T-helper 2 cell treated with Interferon-gamma antibody and Interleukin-4, amounts not matched to agents 5 μg/mL and 100 μg/mL, for 36 hours (primary cell): Measurements from ENCODE around the gene AFAP1L2.

Source experiments
- DNase-seq: peaks from one replicate; pipeline ENCODE4 v3.0.0; 2021; ENCODE audit warnings: low spot score
- H3K27ac Mint-ChIP-seq: one replicate; pipeline ENCODE4 v1.8.0; 2021; ENCODE audit warnings: mild to moderate bottlenecking, mixed read lengths
- H3K27me3 Mint-ChIP-seq: one replicate; pipeline ENCODE4 v1.8.0; 2021; ENCODE audit warnings: low read depth, mixed read lengths
- H3K36me3 Mint-ChIP-seq: one replicate; pipeline ENCODE4 v1.8.0; 2021; ENCODE audit warnings: low read depth, mixed read lengths
- H3K4me1 Mint-ChIP-seq: one replicate; pipeline ENCODE4 v1.8.0; 2021; ENCODE audit warnings: low read depth, mixed read lengths
- H3K4me3 Mint-ChIP-seq: one replicate; pipeline ENCODE4 v1.8.0; 2022; ENCODE audit warnings: mild to moderate bottlenecking, moderate library complexity, mixed read lengths
- H3K9me3 Mint-ChIP-seq: one replicate; pipeline ENCODE4 v1.8.0; 2021; ENCODE audit warnings: mixed read lengths

Gene AFAP1L2

GRCh38 chr10:114429581-114430335 is 25.5 kb upstream of the AFAP1L2 start:
- no peak for DNase-seq
- H3K27ac Mint-ChIP-seq = no peak overlapping the region
- H3K4me3 Mint-ChIP-seq = no peak overlapping the region
- no peaks in the 10 kb centered on the region for H3K4me1 Mint-ChIP-seq
- H3K27me3 Mint-ChIP-seq = no peaks in the 10 kb centered on the region
- H3K9me3 Mint-ChIP-seq = no peaks in the 10 kb centered on the region
- peaks cover 10% of the 10 kb centered on the region for H3K36me3 Mint-ChIP-seq

DNA sequence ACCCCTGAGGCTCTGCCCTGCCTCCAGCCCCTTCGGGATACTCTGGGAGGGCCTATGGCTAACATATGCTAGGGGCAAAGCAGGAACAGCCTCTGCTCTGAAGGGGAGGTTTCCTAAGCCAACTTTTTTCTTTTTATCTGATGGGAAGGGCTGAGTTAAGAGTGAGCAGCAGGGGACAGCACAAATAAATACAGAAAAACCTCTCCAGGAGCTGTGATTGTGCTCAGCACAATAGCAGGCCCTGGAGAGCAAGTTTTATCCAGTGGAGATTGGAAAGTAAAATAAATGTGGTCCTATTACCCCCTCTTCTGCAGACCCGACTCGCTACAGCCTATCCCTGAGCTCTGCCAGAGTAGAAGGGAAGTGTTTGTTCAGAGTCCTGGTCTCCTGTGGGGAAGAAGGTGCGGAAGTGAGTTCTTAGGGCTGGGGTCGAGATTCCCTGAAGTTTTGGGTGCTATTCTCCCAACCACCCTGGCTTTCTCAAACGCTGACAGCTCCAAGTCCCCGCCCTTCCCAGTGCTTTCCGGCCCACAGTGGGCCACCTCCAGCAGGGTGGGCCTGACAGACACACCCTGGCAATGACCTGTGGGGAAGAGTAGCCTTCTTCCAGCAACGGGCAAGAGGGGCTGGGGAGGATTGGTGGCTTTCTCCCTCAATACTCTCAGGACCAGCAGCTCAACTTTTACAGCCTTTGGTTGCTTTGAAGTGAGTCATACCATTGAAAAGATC is 23.0 kb upstream of the AFAP1L2 start:
- no peak for DNase-seq
- Mint-ChIP-seq H3K36me3 (peaks cover 7% of the 10 kb centered on the region), H3K27me3 (peaks cover 2% of the 10 kb centered on the region), H3K4me3 (no peak overlapping the region), H3K9me3 (no peaks in the 10 kb centered on the region), H3K27ac (no peak overlapping the region), H3K4me1 (no peaks in the 10 kb centered on the region)

DNA sequence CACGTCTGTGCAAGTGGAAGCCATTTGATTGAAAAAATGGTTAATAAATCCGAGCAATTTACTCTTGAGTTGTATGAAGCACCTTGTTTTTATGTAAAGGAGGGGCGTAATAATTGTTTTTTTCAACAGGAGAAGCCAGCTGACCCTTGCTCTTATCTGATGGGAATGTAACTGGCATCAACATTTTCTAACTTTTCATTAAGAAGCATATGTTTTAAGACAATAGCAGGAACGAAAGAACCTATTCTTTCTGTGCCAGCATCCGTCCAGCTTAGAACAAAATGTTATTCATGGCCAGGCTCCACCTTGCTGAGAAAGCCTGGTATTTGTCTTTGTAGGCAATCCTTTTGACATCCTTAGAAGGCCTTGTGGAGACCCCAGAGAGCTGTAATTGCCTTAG is 22.2 kb upstream of the AFAP1L2 start:
- H3K4me1 Mint-ChIP-seq = no peaks in the 10 kb centered on the region
- peaks cover 5% of the 10 kb centered on the region for H3K27me3 Mint-ChIP-seq
- no peak for DNase-seq
- peaks cover 4% of the 10 kb centered on the region for H3K36me3 Mint-ChIP-seq
- no peaks in the 10 kb centered on the region for H3K9me3 Mint-ChIP-seq
- no peak overlapping the region for H3K4me3 Mint-ChIP-seq
- no peak overlapping the region for H3K27ac Mint-ChIP-seq

DNA sequence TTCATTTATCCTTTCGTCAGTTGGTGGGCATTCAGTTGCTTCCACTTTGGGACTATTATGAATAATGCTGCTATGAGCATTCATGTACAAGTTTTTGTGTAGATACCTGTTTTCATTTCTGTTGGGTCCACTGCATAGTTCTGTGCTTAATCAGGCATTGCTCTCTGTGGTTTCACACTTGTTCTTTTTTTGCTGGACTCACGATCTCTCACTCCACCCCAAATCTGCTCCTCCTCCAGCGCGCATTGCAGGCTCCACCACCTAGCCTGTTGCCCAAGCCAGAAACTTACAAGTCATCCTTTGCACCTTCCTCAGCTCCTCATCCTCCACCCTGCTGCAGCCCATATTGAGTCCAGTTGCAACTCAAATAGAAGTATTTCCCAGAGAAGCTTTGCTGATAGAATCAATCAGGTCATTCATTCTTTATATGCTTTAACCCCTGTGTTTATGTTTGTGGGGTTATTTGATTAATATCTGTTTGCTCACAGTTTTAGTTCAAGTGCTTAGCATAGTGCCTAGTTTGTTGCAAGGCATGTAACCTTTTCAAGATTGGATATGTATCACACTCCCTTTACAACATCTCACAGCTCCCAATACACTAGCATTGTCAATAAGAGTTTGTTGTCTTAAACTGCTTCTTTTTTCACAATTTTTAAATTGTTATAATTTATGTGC is 16.6 kb upstream of the AFAP1L2 start:
- Mint-ChIP-seq H3K27ac (no peak overlapping the region), H3K36me3 (no peaks in the 10 kb centered on the region), H3K4me1 (no peaks in the 10 kb centered on the region), H3K4me3 (no peak overlapping the region), H3K27me3 (peaks cover 31% of the 10 kb centered on the region), H3K9me3 (no peaks in the 10 kb centered on the region)
- no peak for DNase-seq

DNA sequence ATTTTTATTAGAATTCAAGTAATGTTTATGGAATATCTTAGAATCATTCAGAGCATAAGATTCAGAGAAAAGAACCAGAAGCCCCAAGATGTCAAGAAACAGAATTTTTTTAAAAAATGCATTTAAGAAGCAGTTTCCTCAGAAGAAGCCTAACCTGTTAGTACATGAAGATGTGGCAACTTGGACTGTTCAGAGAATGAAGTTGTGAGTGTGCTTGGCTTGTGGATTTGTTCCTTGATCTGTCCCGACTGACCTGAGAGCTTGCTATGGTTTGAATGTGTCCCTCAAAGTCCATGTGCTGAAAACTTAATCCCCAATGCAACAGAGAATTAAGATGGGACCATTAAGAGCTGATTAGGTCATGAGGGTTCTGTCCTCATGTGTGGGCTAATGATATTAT is 13.8 kb upstream of the AFAP1L2 start:
- no peaks in the 10 kb centered on the region for H3K36me3 Mint-ChIP-seq
- H3K27me3 Mint-ChIP-seq = peaks cover 37% of the 10 kb centered on the region
- H3K4me3 Mint-ChIP-seq = no peak overlapping the region
- no peak overlapping the region for H3K27ac Mint-ChIP-seq
- no peaks in the 10 kb centered on the region for H3K4me1 Mint-ChIP-seq
- H3K9me3 Mint-ChIP-seq = no peaks in the 10 kb centered on the region
- DNase-seq = no peak

DNA sequence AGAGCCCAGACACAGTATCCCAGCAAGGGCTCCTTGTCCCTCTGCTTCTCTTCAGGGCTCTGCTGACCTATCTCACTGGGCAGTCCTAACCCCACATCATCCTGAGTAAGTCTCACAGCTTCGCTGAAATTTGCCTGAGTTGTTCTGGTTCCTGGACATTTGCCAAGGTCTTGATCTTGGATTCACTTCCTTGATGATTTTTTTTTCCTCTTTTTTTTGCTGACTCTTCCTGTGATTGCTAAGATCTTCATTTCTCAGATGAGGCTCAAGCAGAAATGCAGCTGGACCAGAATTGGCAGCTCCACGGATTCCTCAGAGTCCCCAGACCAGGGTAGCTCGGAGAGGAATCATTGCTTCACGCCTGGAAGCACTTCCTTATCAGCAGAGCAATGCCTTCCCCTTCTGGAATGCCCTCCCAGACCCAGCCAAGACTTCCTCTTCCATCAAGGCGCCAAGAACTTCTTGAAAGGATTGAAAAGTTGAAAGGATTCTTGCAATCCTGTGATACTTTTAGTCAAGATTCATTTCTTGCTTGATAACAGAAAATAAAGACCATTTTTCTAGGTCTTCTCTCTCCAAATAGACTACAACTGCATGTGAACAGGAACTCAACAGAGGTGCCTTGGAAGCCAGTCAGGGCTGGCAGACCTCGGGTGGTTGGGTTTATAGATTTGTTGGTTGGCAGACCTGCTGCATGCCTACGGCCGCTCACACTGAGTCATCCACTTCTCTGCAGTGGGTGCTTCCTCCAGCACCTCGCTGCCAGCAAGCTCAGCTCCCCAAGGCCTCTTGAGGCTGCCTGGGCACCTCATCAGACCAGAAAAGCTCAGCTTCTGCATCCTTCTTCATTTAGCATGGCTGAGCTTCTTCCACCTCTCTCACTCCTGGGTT is 8.8 kb upstream of the AFAP1L2 start:
- Mint-ChIP-seq H3K27ac (no peak overlapping the region), H3K9me3 (no peaks in the 10 kb centered on the region), H3K27me3 (peaks cover 18% of the 10 kb centered on the region), H3K4me3 (no peak overlapping the region), H3K36me3 (no peaks in the 10 kb centered on the region), H3K4me1 (no peaks in the 10 kb centered on the region)
- DNase-seq = no peak

DNA sequence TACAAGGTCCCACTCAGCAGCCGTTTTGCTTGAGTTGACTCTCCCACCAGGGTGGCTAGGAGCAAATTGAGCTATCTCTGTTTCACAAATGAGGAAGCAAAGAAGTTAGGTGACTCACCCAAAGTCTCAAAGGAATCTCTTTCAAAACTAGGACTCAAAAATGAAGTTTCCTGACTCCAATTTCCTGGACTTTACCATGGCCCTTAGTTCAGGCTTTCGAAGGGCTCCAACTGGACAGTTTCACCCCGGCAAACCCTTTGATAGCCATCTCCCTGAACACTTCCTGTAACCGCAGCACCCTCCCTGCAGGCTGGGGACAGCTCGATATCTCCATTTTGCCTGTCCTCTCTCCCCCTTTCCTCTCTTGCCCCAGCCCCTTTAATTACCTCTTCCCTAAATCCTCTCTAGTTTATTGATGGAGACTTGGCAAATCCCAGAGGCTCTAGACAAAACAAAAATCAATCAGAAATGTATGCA is 4.7 kb upstream of the AFAP1L2 start:
- H3K36me3 Mint-ChIP-seq = no peaks in the 10 kb centered on the region
- H3K4me3 Mint-ChIP-seq = no peak overlapping the region
- H3K9me3 Mint-ChIP-seq = no peaks in the 10 kb centered on the region
- peaks cover 36% of the 10 kb centered on the region for H3K27me3 Mint-ChIP-seq
- no peak for DNase-seq
- H3K4me1 Mint-ChIP-seq = peaks cover 1% of the 10 kb centered on the region
- no peak overlapping the region for H3K27ac Mint-ChIP-seq

- H3K4me3 Mint-ChIP-seq = no peak overlapping the region
- H3K36me3 Mint-ChIP-seq = no peaks in the 10 kb centered on the region
- H3K9me3 Mint-ChIP-seq = no peaks in the 10 kb centered on the region
- H3K27me3 Mint-ChIP-seq = peaks cover 38% of the 10 kb centered on the region
- peaks cover 1% of the 10 kb centered on the region for H3K4me1 Mint-ChIP-seq
- no peak overlapping the region for H3K27ac Mint-ChIP-seq
- no peak for DNase-seq
Observed at GRCh38 chr10:114408112-114408967, 4.0 kb upstream of the AFAP1L2 start.

- no peaks in the 10 kb centered on the region for H3K9me3 Mint-ChIP-seq
- no peak overlapping the region for H3K4me3 Mint-ChIP-seq
- H3K27ac Mint-ChIP-seq = no peak overlapping the region
- H3K27me3 Mint-ChIP-seq = peaks cover 53% of the 10 kb centered on the region
- DNase-seq = no peak
- H3K4me1 Mint-ChIP-seq = peaks cover 9% of the 10 kb centered on the region
- no peaks in the 10 kb centered on the region for H3K36me3 Mint-ChIP-seq
Observed at GRCh38 chr10:114406455-114406854, 2.2 kb upstream of the AFAP1L2 start.

DNA sequence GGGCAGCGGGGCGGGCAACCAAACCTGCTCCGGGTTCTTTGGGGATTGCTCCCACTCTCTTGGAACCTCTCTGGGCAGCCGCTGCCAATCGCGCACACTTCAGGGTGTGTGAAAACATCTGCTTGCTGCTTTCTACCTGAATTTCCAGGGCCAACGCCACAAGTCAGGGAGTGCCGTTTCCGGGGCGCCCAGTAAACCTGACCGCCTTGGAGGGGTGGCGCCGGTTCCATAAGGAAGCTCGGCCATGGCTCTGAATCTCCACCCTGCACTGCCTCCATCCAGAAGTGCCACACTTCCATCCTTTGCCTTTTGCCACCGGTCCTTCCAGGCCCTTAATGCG is 679 bp upstream of the AFAP1L2 start:
- H3K4me3 Mint-ChIP-seq = no peak overlapping the region
- peaks cover 9% of the 10 kb centered on the region for H3K4me1 Mint-ChIP-seq
- H3K36me3 Mint-ChIP-seq = no peaks in the 10 kb centered on the region
- no peak for DNase-seq
- peaks cover 66% of the 10 kb centered on the region for H3K27me3 Mint-ChIP-seq
- H3K27ac Mint-ChIP-seq = no peak overlapping the region
- H3K9me3 Mint-ChIP-seq = no peaks in the 10 kb centered on the region

DNA sequence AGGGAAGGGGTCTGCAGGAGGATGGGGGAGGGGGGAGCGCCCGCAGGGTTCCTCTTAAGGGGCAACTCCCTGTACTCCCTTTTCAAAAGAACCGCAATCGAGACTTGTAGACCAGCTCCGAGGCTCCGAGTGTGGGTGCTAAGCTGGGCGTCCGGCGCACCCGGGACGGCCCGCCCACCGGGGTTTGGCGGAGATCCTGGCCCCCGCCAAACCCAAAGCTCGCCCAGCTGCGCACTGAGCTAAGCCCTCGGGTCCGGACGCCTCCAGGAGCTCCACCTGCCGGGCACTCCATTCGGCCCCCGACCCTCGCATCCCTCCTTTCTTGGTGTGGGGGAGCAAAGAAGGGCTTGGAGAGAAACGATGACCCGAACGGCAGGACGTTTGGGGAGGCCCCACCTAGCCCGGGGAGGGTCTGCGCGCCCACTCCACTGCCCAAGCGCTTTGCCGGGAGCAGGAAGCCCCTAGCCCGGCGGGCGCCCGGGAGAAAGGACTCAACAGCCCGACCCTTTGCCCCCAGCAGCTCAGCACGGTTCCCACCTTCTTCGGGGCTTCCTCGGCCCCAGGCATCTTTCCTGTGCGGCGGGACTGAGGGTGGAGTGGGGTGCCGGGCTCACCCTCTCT is 651 bp downstream of the AFAP1L2 start:
- no peak for DNase-seq
- Mint-ChIP-seq H3K27ac (no peak overlapping the region), H3K27me3 (peaks cover 72% of the 10 kb centered on the region), H3K4me3 (no peak overlapping the region), H3K4me1 (peaks cover 9% of the 10 kb centered on the region), H3K36me3 (no peaks in the 10 kb centered on the region), H3K9me3 (no peaks in the 10 kb centered on the region)

DNA sequence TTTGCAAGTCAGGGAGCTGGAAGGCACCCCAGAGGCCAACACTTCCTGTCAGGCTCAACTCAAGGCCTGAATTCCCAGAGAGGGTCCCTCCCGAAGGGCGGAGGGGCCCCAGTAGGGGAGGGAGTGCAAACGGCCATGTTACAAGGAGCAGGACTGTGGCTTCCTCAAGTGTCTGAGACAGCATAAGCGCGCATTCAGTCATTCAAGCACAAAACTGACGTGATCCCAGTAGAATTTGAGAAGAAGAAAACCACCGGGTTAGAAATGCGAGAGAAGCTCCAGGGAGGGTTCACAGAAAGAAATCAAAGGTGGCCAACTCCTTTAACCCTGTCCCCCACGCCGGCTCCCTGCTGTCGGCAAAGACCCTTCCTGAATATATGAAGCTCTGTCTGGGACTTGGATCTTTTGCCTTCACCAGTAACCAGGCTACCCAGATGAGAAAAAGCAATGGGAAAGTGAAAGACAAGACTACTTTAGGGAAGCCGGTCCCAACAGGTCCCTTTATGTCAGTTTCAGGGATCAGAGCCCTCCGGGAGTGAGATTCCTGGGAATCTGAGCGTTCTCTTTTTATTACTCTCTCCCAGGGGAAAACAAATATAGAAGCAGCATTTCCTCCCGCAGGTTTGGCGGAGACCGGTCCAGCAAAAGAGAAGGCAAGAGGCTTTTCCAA is 1.3 kb downstream of the AFAP1L2 start:
- H3K4me1 Mint-ChIP-seq = peaks cover 9% of the 10 kb centered on the region
- no peaks in the 10 kb centered on the region for H3K9me3 Mint-ChIP-seq
- no peak for DNase-seq
- H3K27me3 Mint-ChIP-seq = peaks cover 75% of the 10 kb centered on the region
- no peaks in the 10 kb centered on the region for H3K36me3 Mint-ChIP-seq
- H3K27ac Mint-ChIP-seq = no peak overlapping the region
- H3K4me3 Mint-ChIP-seq = peak overlapping the region; percentile 37
